ENCODE measurements around the gene NHLH1. TPM values are rescaled to one million over a fixed set of nuclear protein-coding genes. Genes with fewer than 3 reads are reported as not detected.

The NHLH1 gene
- total RNA-seq, 1 experiment from 2014 or later, result 0.18 TPM

DNA sequence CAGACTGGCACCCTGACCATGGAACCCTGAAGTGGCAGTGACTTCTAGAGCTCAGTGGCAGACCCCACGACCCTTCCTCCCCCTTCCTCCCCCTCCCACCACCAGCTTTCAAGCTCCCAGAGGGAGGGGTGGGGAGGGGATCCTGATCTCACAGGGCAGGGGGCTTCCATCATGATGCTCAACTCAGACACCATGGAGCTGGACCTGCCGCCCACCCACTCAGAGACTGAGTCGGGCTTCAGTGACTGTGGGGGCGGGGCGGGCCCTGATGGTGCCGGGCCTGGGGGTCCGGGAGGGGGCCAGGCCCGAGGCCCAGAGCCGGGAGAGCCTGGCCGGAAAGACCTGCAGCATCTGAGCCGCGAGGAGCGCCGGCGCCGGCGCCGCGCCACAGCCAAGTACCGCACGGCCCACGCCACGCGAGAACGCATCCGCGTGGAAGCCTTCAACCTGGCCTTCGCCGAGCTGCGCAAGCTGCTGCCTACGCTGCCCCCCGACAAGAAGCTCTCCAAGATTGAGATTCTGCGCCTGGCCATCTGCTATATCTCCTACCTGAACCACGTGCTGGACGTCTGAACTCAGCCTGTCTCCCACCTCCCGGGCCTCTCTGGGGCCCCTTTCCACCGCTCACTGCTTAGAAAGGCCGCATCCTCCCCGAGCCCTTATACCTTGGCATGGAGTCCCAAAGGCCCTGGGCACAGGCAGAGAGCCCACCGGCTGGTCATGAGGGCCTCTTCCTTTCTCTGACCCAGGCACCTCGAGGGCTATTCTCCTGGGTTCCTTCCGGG, 3.9 kb downstream of the NHLH1 start:
- DNase-seq (ENCODE audit: low read depth, low spot score) (no peak), ATAC-seq (no peak)
- POLR2A ChIA-PET, result interaction anchor here (0.6 to 0.7 kb wide), 2 partner anchors 28 to 1700 kb away, joined by 3 read pairs; no protein-coding TSS in a partner anchor
- H3K4me3 ChIP-seq (ENCODE audit: low read depth in 2 of 2, low read length in 2 of 2), result no peak overlapping the region
- H3K27me3 ChIP-seq (ENCODE audit: control insufficient read depth, insufficient read depth, low read length), result no peaks in the 10 kb centered on the region
- in situ Hi-C loops (cut with HindIII; ENCODE audit: low pct_unique_long_range_greater_than_20kb, low sequenced_read_pairs) (no loop called here), intact Hi-C loops (cut with micrococcal nuclease; ENCODE audit: unreplicated experiment) (no loop called here)
- BruUV-seq (replicated peaks), result no TSS peak
- no peak overlapping the region for H3K27ac ChIP-seq (ENCODE audit: low read length)
- H3K9me3 ChIP-seq (ENCODE audit: control insufficient read depth, insufficient read depth, low read depth, low read length), result no peaks in the 10 kb centered on the region
- no peaks in the 10 kb centered on the region for H3K4me1 ChIP-seq (ENCODE audit: control insufficient read depth, insufficient read depth, low read length)
- no peak for TF ChIP-seq TCF7L2 (IDR thresholded peaks at IDR 0.05; ENCODE audit: low read depth, low read length)
- no peak for TF ChIP-seq SIN3A (IDR thresholded peaks at IDR 0.05; ENCODE audit: borderline replicate concordance, insufficient read depth, low read depth, low read length)
- TF ChIP-seq, protein P1, sequence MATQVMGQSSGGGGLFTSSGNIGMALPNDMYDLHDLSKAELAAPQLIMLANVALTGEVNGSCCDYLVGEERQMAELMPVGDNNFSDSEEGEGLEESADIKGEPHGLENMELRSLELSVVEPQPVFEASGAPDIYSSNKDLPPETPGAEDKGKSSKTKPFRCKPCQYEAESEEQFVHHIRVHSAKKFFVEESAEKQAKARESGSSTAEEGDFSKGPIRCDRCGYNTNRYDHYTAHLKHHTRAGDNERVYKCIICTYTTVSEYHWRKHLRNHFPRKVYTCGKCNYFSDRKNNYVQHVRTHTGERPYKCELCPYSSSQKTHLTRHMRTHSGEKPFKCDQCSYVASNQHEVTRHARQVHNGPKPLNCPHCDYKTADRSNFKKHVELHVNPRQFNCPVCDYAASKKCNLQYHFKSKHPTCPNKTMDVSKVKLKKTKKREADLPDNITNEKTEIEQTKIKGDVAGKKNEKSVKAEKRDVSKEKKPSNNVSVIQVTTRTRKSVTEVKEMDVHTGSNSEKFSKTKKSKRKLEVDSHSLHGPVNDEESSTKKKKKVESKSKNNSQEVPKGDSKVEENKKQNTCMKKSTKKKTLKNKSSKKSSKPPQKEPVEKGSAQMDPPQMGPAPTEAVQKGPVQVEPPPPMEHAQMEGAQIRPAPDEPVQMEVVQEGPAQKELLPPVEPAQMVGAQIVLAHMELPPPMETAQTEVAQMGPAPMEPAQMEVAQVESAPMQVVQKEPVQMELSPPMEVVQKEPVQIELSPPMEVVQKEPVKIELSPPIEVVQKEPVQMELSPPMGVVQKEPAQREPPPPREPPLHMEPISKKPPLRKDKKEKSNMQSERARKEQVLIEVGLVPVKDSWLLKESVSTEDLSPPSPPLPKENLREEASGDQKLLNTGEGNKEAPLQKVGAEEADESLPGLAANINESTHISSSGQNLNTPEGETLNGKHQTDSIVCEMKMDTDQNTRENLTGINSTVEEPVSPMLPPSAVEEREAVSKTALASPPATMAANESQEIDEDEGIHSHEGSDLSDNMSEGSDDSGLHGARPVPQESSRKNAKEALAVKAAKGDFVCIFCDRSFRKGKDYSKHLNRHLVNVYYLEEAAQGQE (IDR thresholded peaks at IDR 0.05; ENCODE audit: insufficient read depth in 1 of 2, low read depth in 2 of 2, low read length in 1 of 2), result no peak
- TF ChIP-seq, protein P2, sequence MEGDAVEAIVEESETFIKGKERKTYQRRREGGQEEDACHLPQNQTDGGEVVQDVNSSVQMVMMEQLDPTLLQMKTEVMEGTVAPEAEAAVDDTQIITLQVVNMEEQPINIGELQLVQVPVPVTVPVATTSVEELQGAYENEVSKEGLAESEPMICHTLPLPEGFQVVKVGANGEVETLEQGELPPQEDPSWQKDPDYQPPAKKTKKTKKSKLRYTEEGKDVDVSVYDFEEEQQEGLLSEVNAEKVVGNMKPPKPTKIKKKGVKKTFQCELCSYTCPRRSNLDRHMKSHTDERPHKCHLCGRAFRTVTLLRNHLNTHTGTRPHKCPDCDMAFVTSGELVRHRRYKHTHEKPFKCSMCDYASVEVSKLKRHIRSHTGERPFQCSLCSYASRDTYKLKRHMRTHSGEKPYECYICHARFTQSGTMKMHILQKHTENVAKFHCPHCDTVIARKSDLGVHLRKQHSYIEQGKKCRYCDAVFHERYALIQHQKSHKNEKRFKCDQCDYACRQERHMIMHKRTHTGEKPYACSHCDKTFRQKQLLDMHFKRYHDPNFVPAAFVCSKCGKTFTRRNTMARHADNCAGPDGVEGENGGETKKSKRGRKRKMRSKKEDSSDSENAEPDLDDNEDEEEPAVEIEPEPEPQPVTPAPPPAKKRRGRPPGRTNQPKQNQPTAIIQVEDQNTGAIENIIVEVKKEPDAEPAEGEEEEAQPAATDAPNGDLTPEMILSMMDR (IDR thresholded peaks at IDR 0.05), result no peak
- no peak for TF ChIP-seq POLR2AphosphoS5 (IDR thresholded peaks at IDR 0.05; ENCODE audit: low read depth, low read length)
- CTCF ChIA-PET, result no interaction called here
- no peaks in the 10 kb centered on the region for H3K36me3 ChIP-seq (ENCODE audit: control insufficient read depth, insufficient read depth, low read length)

DNA sequence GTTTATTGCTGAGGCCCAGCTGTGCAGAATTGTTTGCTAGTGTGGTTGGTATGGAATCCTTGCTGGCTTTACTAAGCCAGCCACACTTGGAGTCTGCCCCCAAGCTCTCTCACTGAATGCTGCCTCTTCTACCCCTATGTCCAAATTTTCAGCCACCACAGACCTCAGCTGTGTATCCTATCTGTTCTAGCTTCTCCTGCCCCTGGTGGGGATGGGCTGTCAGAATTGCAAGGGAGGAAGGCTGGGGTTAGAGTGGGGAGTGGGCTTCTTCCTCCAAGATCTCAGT, 4.4 kb downstream of the NHLH1 start:
- no peak overlapping the region for H3K27ac ChIP-seq (ENCODE audit: low read length)
- no TSS peak for BruUV-seq (replicated peaks)
- TF ChIP-seq POLR2AphosphoS5 (IDR thresholded peaks at IDR 0.05; ENCODE audit: low read depth, low read length), result no peak
- TF ChIP-seq, protein P2 (IDR thresholded peaks at IDR 0.05), result no peak
- no peak for TF ChIP-seq SIN3A (IDR thresholded peaks at IDR 0.05; ENCODE audit: borderline replicate concordance, insufficient read depth, low read depth, low read length)
- TF ChIP-seq TCF7L2 (IDR thresholded peaks at IDR 0.05; ENCODE audit: low read depth, low read length), result no peak
- TF ChIP-seq, protein P1 (IDR thresholded peaks at IDR 0.05; ENCODE audit: insufficient read depth in 1 of 2, low read depth in 2 of 2, low read length in 1 of 2), result no peak
- no peak overlapping the region for H3K4me3 ChIP-seq (ENCODE audit: low read depth in 2 of 2, low read length in 2 of 2)
- ATAC-seq (no peak), DNase-seq (ENCODE audit: low read depth, low spot score) (no peak)
- no peaks in the 10 kb centered on the region for H3K4me1 ChIP-seq (ENCODE audit: control insufficient read depth, insufficient read depth, low read length)
- in situ Hi-C loops (cut with HindIII; ENCODE audit: low pct_unique_long_range_greater_than_20kb, low sequenced_read_pairs), result no loop called here
- no peaks in the 10 kb centered on the region for H3K9me3 ChIP-seq (ENCODE audit: control insufficient read depth, insufficient read depth, low read depth, low read length)
- H3K27me3 ChIP-seq (ENCODE audit: control insufficient read depth, insufficient read depth, low read length), result no peaks in the 10 kb centered on the region
- ChIA-PET CTCF (no interaction called here), POLR2A (interaction anchor here (0.6 to 0.7 kb wide), 2 partner anchors 28 to 1700 kb away, joined by 3 read pairs; no protein-coding TSS in a partner anchor)
- H3K36me3 ChIP-seq (ENCODE audit: control insufficient read depth, insufficient read depth, low read length), result no peaks in the 10 kb centered on the region
- intact Hi-C loops (cut with micrococcal nuclease; ENCODE audit: unreplicated experiment), result no loop called here

Measured in Panc1 (cell line).